HepG2 (cell line): Measurements from ENCODE around the gene DAPK1. TPM values are rescaled to one million over a fixed set of nuclear protein-coding genes. Genes with fewer than 3 reads are reported as not detected.
A peak's percentile ranks its signal among the peaks of the same experiment; 100 is the strongest.

Experiments
- ATF7 ChIP-seq, 2 experiments: fragments of 450-650 bp in 1 of 2; sonication (generic) in 1 of 2; formaldehyde crosslinking in 1 of 2; IDR thresholded peaks; 2 replicates each; pipeline versions ENCODE4 v1.4.0 to v1.6.1; 2016 to 2020; ENCODE audit warnings: antibody characterized with exemption in 1 of 2, mild to moderate bottlenecking in 1 of 2, missing genetic modification reagents in 1 of 2
- CEBPG ChIP-seq: IDR thresholded peaks from 2 replicates; pipeline ENCODE4 v1.6.1; 2016
- CHD4 ChIP-seq: fragments of 200-600 bp; sonication (generic); IDR thresholded peaks from 2 replicates; pipeline ENCODE4 v1.7.0; 2017; ENCODE audit warnings: mild to moderate bottlenecking, low read length, borderline replicate concordance
- ERF ChIP-seq: IDR thresholded peaks from 2 replicates; pipeline ENCODE4 v1.6.1; 2018; ENCODE audit warnings: missing biosample characterization, missing genetic modification reagents
- GFI1 ChIP-seq: sonication (generic); formaldehyde crosslinking; IDR thresholded peaks from 2 replicates; pipeline ENCODE4 v1.5.0; 2020; ENCODE audit warnings: missing genetic modification reagents, mild to moderate bottlenecking, borderline replicate concordance
- IRX3 ChIP-seq: sonication (generic); formaldehyde crosslinking; IDR thresholded peaks from 2 replicates; pipeline ENCODE4 v1.8.1; 2023; ENCODE audit warnings: mild to moderate bottlenecking, low read depth, missing genetic modification reagents, borderline replicate concordance
- KDM2A ChIP-seq: sonication (generic); formaldehyde crosslinking; IDR thresholded peaks from 2 replicates; pipeline ENCODE4 v1.4.0; 2020; ENCODE audit warnings: low read depth, missing genetic modification reagents, borderline replicate concordance
- NCOA2 ChIP-seq: sonication (generic); formaldehyde crosslinking; IDR thresholded peaks from 2 replicates; pipeline ENCODE4 v1.8.0; 2022; ENCODE audit warnings: inconsistent platforms
- RXRA ChIP-seq: sonication (generic); formaldehyde crosslinking; IDR thresholded peaks from 2 replicates; pipeline ENCODE4 v1.5.1; 2020; ENCODE audit warnings: missing genetic modification reagents
- SIN3A ChIP-seq: IDR thresholded peaks from 2 replicates; pipeline ENCODE4 v1.6.1; 2011; ENCODE audit warnings: low read depth, mild to moderate bottlenecking, control low read depth, low read length, borderline replicate concordance
- SOX6 ChIP-seq, 2 experiments: fragments of 450-650 bp in 1 of 2; sonication (generic) in 1 of 2; formaldehyde crosslinking in 1 of 2; IDR thresholded peaks; 2 replicates each; pipeline versions ENCODE4 v1.4.0 to v1.6.1; 2017 to 2020; ENCODE audit warnings: antibody characterized with exemption in 1 of 2, mild to moderate bottlenecking in 1 of 2, missing genetic modification reagents in 1 of 2
- TEAD3 ChIP-seq: optimal IDR thresholded peaks from 2 replicates; pipeline ENCODE3; 2016; ENCODE audit warnings: borderline replicate concordance
- YEATS2 ChIP-seq: sonication (generic); formaldehyde crosslinking; IDR thresholded peaks from 2 replicates; pipeline ENCODE4 v1.4.0; 2020; ENCODE audit warnings: missing genetic modification reagents, borderline replicate concordance
- ZFP36L1 ChIP-seq: sonication (generic); formaldehyde crosslinking; IDR thresholded peaks from 2 replicates; pipeline ENCODE4 v1.8.0; 2022; ENCODE audit warnings: mild to moderate bottlenecking, missing genetic modification reagents, moderate library complexity
- ZNF547 ChIP-seq: sonication (generic); formaldehyde crosslinking; IDR thresholded peaks from 2 replicates; pipeline ENCODE4 v1.5.1; 2020; ENCODE audit warnings: mild to moderate bottlenecking, missing genetic modification reagents
- ZNF674 ChIP-seq: sonication (generic); formaldehyde crosslinking; IDR thresholded peaks from 2 replicates; pipeline ENCODE4 v1.5.0; 2020; ENCODE audit warnings: low read depth, mild to moderate bottlenecking, missing genetic modification reagents
- ZNF710 ChIP-seq: sonication (generic); formaldehyde crosslinking; IDR thresholded peaks from 2 replicates; pipeline ENCODE4 v1.5.0; 2020; ENCODE audit warnings: mild to moderate bottlenecking, missing genetic modification reagents, borderline replicate concordance
- ZNF766 ChIP-seq: sonication (generic); formaldehyde crosslinking; IDR thresholded peaks from 2 replicates; pipeline ENCODE4 v1.5.0; 2020; ENCODE audit warnings: missing genetic modification reagents, borderline replicate concordance
- ZNF850 ChIP-seq: sonication (generic); formaldehyde crosslinking; conservative IDR thresholded peaks from 2 replicates; pipeline ENCODE4 v1.9.0; 2021; ENCODE audit warnings: mild to moderate bottlenecking, missing genetic modification reagents
- ZSCAN9 ChIP-seq: IDR thresholded peaks from 2 replicates; pipeline ENCODE4 v1.6.1; 2016; ENCODE audit warnings: borderline replicate concordance
- polyA plus RNA-seq, 8 experiments: library from polyadenylated mRNA; depleted of rRNA in 3 of 8; stranded (reverse) in 7 of 8; unstranded in 1 of 8; fragments of >200 nt; fragmentation: Illumina TruSeq in 4 of 8; extraction: Trizol in 4 of 8; gene quantifications; 2 replicates each; pipeline versions ENCODE4 v1.2.1 to v1.2.3, GENCODE V29; 2011 to 2016; ENCODE audit warnings: low read depth in 4 of 8, missing spikeins in 1 of 8, mixed read lengths in 1 of 8; ENCODE audit not compliant: insufficient read depth in 1 of 8
- total RNA-seq, 5 experiments: library from RNA; depleted of rRNA; stranded (reverse); fragments of >200 nt; fragmentation: Illumina TruSeq; extraction: Trizol; gene quantifications; 2 replicates each; pipeline ENCODE4 v1.2.3, GENCODE V29; 2016; ENCODE audit warnings: low read depth in 1 of 5
- TF ChIP-seq, protein P1 (sequence below): sonication (generic); formaldehyde crosslinking; IDR thresholded peaks from 2 replicates; pipeline ENCODE4 v1.5.0; 2020; ENCODE audit warnings: mild to moderate bottlenecking, missing genetic modification reagents, moderate library complexity
- TF ChIP-seq, protein P2 (sequence below): sonication (generic); formaldehyde crosslinking; IDR thresholded peaks from 2 replicates; pipeline ENCODE4 v1.5.1; 2020; ENCODE audit warnings: missing genetic modification reagents, mild to moderate bottlenecking, borderline replicate concordance
- TF ChIP-seq, protein P3 (sequence below): sonication (generic); formaldehyde crosslinking; IDR thresholded peaks from 2 replicates; pipeline ENCODE4 v1.9.0; 2022; ENCODE audit warnings: low read depth, missing genetic modification reagents

The DAPK1 gene
- total and polyA plus RNA-seq, 2 of the 13 experiments (the other 11 are each of a cell fraction or from before 2014, with no cell fraction given) = 35.7 to 35.9 TPM

- 0 out of 2 replicates have a peak, but pooled peaks have one; percentile 46 for TF ChIP-seq ZNF766 (CRISPR knock-in tag)
- TF ChIP-seq, protein P1, sequence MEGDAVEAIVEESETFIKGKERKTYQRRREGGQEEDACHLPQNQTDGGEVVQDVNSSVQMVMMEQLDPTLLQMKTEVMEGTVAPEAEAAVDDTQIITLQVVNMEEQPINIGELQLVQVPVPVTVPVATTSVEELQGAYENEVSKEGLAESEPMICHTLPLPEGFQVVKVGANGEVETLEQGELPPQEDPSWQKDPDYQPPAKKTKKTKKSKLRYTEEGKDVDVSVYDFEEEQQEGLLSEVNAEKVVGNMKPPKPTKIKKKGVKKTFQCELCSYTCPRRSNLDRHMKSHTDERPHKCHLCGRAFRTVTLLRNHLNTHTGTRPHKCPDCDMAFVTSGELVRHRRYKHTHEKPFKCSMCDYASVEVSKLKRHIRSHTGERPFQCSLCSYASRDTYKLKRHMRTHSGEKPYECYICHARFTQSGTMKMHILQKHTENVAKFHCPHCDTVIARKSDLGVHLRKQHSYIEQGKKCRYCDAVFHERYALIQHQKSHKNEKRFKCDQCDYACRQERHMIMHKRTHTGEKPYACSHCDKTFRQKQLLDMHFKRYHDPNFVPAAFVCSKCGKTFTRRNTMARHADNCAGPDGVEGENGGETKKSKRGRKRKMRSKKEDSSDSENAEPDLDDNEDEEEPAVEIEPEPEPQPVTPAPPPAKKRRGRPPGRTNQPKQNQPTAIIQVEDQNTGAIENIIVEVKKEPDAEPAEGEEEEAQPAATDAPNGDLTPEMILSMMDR = 0 out of 2 replicates have a peak, but pooled peaks have one; percentile 6
- no peak for TF ChIP-seq ZNF547
- TF ChIP-seq KDM2A (CRISPR knock-in tag) = 0 out of 2 replicates have a peak, but pooled peaks have one; percentile 27
- TF ChIP-seq CHD4 = peak; percentile 97
- peak; percentile 35 for TF ChIP-seq TEAD3
- TF ChIP-seq, protein P2, sequence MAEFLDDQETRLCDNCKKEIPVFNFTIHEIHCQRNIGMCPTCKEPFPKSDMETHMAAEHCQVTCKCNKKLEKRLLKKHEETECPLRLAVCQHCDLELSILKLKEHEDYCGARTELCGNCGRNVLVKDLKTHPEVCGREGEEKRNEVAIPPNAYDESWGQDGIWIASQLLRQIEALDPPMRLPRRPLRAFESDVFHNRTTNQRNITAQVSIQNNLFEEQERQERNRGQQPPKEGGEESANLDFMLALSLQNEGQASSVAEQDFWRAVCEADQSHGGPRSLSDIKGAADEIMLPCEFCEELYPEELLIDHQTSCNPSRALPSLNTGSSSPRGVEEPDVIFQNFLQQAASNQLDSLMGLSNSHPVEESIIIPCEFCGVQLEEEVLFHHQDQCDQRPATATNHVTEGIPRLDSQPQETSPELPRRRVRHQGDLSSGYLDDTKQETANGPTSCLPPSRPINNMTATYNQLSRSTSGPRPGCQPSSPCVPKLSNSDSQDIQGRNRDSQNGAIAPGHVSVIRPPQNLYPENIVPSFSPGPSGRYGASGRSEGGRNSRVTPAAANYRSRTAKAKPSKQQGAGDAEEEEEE (CRISPR knock-in tag) = no peak
- no peak for TF ChIP-seq SOX6 (IDR thresholded peaks at IDR 0.05)
- TF ChIP-seq SOX6 (CRISPR knock-in tag; IDR thresholded peaks at IDR 0.05) = peak; percentile 84
- TF ChIP-seq CEBPG (CRISPR knock-in tag) = peak; percentile 14
- TF ChIP-seq ZNF674 (CRISPR knock-in tag) = no peak
- TF ChIP-seq RXRA (CRISPR knock-in tag) = 0 out of 2 replicates have a peak, but pooled peaks have one; percentile 46
- TF ChIP-seq ERF (CRISPR knock-in tag) = 0 out of 2 replicates have a peak, but pooled peaks have one; percentile 25
- TF ChIP-seq ZNF850 (CRISPR knock-in tag) = no peak
- TF ChIP-seq YEATS2 (CRISPR knock-in tag) = no peak
- peak; percentile 83 for TF ChIP-seq NCOA2 (CRISPR knock-in tag)
- TF ChIP-seq ZSCAN9 (CRISPR knock-in tag) = 0 out of 2 replicates have a peak, but pooled peaks have one; percentile 47
- TF ChIP-seq, protein P3, sequence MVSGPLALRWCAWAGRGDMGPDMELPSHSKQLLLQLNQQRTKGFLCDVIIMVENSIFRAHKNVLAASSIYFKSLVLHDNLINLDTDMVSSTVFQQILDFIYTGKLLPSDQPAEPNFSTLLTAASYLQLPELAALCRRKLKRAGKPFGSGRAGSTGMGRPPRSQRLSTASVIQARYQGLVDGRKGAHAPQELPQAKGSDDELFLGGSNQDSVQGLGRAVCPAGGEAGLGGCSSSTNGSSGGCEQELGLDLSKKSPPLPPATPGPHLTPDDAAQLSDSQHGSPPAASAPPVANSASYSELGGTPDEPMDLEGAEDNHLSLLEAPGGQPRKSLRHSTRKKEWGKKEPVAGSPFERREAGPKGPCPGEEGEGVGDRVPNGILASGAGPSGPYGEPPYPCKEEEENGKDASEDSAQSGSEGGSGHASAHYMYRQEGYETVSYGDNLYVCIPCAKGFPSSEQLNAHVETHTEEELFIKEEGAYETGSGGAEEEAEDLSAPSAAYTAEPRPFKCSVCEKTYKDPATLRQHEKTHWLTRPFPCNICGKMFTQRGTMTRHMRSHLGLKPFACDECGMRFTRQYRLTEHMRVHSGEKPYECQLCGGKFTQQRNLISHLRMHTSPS (CRISPR knock-in tag) = peak; percentile 67; the same call in 1 of the 2 replicates
- no peak for TF ChIP-seq ATF7 (IDR thresholded peaks at IDR 0.05)
- no peak for TF ChIP-seq ATF7 (CRISPR knock-in tag; IDR thresholded peaks at IDR 0.05)
- TF ChIP-seq SIN3A = 0 out of 2 replicates have a peak, but pooled peaks have one; percentile 33
- peak; percentile 75; the same call in 1 of the 2 replicates for TF ChIP-seq GFI1 (CRISPR knock-in tag)
- peak; percentile 70; the same call in 1 of the 2 replicates for TF ChIP-seq ZNF710
- no peak for TF ChIP-seq ZFP36L1 (CRISPR knock-in tag)
- TF ChIP-seq IRX3 = no peak
Measured at GRCh38 chr9:87569008-87569509, 71.4 kb downstream of the DAPK1 start (continued).
